Stimulated activated naive CD4-positive, alpha-beta T cell (primary cell): Measurements from ENCODE around the gene EML3.
"Not testable (repeated sequence)": the region's sequence is repeated elsewhere in the genome, so short reads cannot be mapped to it uniquely, and the experiment has no call there.

Experiments
- DNase-seq, 6 experiments: peaks; one replicate each; lab custom pipeline; 2025; lab: John Stamatoyannopoulos, UW

EML3 gene

GRCh38 chr11:62621567-62622470 lies 9.2 kb upstream of the EML3 start, which contains the start of gene B3GAT3:
Gene B3GAT3 (minus strand): TSS chr11:62621986. CDS start chr11:62621947, 39 bp downstream.
- DNase-seq = peak; percentile 91 to 96 (median 93)

- DNase-seq = no peak
Observed at GRCh38 chr11:62621027-62621566, 8.5 kb upstream of the EML3 start.

- not testable (repeated sequence) for DNase-seq
Observed at GRCh38 chr11:62616957-62617356, 4.4 kb upstream of the EML3 start.

GRCh38 chr11:62615521-62615920 lies 2.9 kb upstream of the EML3 start:
- no peak for DNase-seq

- no peak for DNase-seq
Observed at GRCh38 chr11:62614275-62614674, 1.7 kb upstream of the EML3 start.

GRCh38 chr11:62613291-62613778 lies 760 bp upstream of the EML3 start:
- DNase-seq = peak in 2 of 6 experiments; percentile 28 to 40

GRCh38 chr11:62611705-62612365 lies 740 bp downstream of the EML3 start:
- peak in 4 of 6 experiments; percentile 43 to 66 (median 65) for DNase-seq

GRCh38 chr11:62610814-62611704 lies 1.5 kb downstream of the EML3 start:
- DNase-seq = no peak

- DNase-seq = no peak
Observed at GRCh38 chr11:62610403-62610802, 2.2 kb downstream of the EML3 start.

GRCh38 chr11:62608776-62609175 lies 3.8 kb downstream of the EML3 start:
- no peak for DNase-seq

GRCh38 chr11:62607714-62608113 lies 4.9 kb downstream of the EML3 start:
- DNase-seq = no peak

- no peak for DNase-seq
Observed at GRCh38 chr11:62605902-62606301, 6.7 kb downstream of the EML3 start.

GRCh38 chr11:62605467-62605866 lies 7.1 kb downstream of the EML3 start:
- no peak for DNase-seq

- no peak for DNase-seq
Observed at GRCh38 chr11:62604460-62605120, 8.0 kb downstream of the EML3 start.

GRCh38 chr11:62603776-62604299 lies 8.7 kb downstream of the EML3 start:
- no peak for DNase-seq

GRCh38 chr11:62603072-62603408 lies 9.5 kb downstream of the EML3 start:
- DNase-seq = no peak

- peak in 2 of 6 experiments; percentile 5 to 66 for DNase-seq
Observed at GRCh38 chr11:62602141-62603071, 10.2 kb downstream of the EML3 start.

- DNase-seq = peak; percentile 98 to 100 (median 98)
Observed at GRCh38 chr11:62601372-62602140, 11.0 kb downstream of the EML3 start, which contains the start of gene MTA2. Gene MTA2 (minus strand): TSS chr11:62601865. CDS start chr11:62601450, 415 bp downstream.

GRCh38 chr11:62601122-62601371 lies 11.5 kb downstream of the EML3 start:
- peak in 1 of 6 experiments; percentile 46 for DNase-seq
